B cell (primary cell): ENCODE data around the gene PPP1R16B.

Source experiments
- CTCF ChIP-seq: fragments of 200-600 bp; IDR thresholded peaks from one replicate; pipeline ENCODE4 v1.8.0; 2022; ENCODE audit warnings: antibody characterized with exemption, mild to moderate bottlenecking
- EZH2 ChIP-seq: IDR thresholded peaks from 2 replicates; pipeline ENCODE4 v1.6.1; 2012; ENCODE audit warnings: borderline replicate concordance, low read depth, mild to moderate bottlenecking, moderate library complexity, low read length; ENCODE audit not compliant: insufficient read depth, poor library complexity, severe bottlenecking

DNA sequence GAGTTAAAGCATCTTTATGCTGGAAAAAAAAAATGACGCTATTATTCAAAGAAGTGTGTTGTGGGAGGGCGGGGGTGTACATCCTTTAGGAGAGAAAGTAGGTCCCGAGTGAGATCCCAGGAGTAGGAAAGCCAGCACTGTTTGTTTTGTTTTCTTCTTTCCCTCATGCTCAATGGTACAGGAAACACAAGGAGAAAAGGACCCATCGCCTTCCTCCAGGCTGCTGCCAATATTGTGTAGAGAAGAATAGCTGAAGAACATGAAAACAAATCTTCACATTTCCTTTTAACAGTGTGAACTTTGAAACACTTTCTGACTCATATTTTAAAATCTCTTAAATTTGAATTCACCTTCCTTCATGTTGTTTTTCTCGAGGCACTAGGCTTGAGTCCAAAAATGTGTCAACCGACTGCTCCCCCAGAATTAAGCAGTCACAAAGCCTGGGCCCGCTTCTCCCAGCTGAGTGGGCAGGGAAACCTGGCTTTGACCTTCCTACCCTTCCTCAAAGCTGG, 22.3 kb downstream of the PPP1R16B start:
- TF ChIP-seq CTCF (no peak), EZH2 (no peak)
